GM03348 (cell line): ENCODE data around the gene PIK3R2.
A peak's percentile ranks its signal among the peaks of the same experiment; 100 is the strongest.

Experiments
- DNase-seq: peaks from one replicate; pipeline ENCODE4 v3.0.0; 2012; ENCODE audit warnings: low spot score

The PIK3R2 gene

DNA sequence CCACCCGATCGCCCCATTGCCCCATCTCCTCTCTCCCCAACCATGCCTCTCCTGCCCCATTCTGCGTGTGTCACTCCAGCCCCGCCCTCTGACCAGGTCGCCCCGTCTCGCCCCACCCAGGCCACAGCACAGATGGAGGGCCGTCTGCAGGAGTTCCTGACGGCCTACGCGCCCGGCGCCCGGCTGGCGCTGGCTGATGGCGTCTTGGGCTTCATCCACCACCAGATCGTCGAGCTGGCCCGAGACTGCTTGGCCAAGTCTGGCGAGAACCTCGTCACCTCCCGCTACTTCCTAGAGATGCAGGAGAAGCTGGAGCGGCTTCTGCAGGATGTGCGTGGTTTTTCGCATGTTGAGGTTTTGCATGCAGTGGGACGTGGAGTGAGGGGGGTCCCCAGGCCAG is 29.1 kb upstream of the PIK3R2 start:
- DNase-seq, result no peak

DNA sequence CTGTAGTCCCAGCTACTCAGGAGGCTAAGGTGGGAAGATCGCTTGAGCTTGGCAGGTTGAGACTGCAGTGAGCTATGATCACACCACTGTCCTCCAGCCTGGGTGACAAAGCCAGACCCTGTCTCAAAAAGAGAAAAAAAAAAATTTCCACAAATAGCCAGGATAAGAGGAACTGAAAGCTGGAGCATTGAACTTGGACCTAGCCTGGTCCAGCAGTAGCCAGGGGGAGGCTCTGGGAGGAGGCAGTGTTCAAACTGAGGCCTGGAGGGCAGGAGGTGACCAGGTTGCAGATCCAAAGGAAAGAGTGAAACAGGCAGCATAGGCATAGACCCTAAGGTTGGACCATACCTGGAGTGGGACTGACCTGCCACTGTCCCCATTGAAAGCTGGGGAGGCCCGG is 26.9 kb upstream of the PIK3R2 start:
- no peak for DNase-seq

- DNase-seq, result no peak
Observed at GRCh38 chr19:18128044-18128443, 24.9 kb upstream of the PIK3R2 start.

GRCh38 chr19:18128805-18129204 is 24.2 kb upstream of the PIK3R2 start:
- no peak for DNase-seq

GRCh38 chr19:18130523-18131242 is 22.3 kb upstream of the PIK3R2 start:
- DNase-seq, result no peak

GRCh38 chr19:18131841-18132596 is 20.9 kb upstream of the PIK3R2 start:
- DNase-seq, result no peak

- no peak for DNase-seq
Observed at GRCh38 chr19:18135712-18136584, 17.0 kb upstream of the PIK3R2 start.

GRCh38 chr19:18137242-18137641 is 15.7 kb upstream of the PIK3R2 start:
- no peak for DNase-seq

DNA sequence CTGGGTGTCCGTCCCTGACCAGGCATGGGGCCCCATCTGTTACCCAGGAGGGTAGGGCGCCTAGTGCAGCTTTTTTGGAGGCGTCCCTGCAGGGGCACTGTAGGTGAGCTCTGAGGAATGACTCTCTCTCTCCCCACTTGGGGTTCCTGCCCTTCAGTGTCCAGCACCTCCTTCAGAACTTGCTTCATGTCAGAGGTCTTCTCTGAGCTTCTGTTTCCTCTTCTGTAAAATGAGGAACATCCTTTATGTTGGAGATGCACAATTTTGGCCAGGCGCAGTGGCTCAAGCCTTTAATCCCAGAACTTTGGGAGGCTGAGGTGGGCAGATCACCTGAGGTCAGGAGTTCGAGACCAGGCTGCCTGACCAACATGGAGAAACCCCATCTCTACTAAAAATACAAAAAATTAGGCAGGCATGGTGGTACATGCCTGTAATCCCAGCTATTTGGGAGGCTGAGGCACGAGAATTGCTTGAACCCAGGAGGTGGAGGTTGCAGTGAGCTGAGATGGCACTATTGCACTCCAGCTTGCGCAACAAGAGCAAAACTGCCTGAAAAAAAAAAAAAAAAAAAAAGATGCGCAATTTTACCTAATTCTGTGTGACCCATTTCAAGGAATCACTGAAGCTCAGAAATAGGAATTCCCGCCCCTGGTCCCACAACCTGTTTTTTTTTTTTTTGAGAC is 15.2 kb upstream of the PIK3R2 start:
- DNase-seq, result no peak

DNA sequence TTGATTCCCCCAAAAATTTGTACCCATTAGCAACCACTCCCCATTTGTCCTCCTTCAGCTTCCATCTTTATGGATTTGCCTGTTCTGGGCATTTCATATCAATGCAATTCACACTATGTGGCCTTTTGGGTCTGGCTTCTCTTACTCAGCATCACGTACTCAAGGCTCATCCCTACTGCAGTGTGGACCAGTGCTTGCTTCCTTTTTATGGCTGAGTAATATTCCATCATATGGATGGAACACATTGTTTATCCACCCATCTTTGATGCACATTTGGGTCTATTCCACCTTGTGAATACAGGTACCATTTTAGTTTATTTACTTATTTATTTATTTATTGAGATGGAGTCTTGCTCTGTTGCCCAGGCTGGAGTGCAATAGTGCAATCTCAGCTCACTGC is 12.5 kb upstream of the PIK3R2 start:
- DNase-seq, result no peak

DNA sequence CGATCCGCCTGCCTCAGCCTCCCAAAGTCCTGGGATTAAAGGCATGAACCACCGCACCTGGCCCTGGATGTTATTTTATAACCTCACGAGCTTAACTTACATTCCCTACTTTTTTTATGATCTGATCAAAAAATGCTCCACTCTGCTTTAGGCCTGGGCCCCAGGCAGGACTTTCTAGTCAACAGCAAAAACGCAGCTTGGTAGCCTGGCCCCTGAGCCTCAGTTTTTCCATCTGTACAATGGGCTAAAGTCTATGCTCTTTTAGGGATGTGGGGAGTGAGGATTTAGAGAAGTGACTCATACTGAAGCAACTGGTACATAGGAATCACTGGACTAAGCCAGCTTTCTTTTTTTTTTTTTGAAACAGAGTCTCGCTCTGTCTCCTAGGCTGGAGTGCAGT is 11.9 kb upstream of the PIK3R2 start:
- DNase-seq, result no peak

DNA sequence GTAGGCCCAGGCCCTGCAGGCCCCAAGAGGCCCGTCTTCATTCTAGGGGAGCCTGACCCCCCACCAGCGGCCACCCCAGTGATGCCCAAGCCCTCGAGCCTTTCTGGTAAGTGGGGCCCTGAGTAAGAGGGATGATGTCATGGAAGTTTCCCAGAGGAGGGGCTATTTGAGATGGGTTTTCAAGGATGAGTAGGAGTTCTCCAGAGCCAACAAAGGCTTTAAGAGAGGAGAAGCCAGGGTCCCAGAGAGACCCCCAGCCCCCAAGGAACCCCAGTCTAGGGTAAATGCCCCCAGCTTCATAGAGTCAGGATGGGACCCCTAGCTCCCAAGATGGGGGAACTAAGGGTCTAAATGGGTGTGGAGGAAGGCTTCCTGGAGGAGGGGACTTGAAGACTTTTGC is 9.1 kb upstream of the PIK3R2 start:
- no peak for DNase-seq

DNA sequence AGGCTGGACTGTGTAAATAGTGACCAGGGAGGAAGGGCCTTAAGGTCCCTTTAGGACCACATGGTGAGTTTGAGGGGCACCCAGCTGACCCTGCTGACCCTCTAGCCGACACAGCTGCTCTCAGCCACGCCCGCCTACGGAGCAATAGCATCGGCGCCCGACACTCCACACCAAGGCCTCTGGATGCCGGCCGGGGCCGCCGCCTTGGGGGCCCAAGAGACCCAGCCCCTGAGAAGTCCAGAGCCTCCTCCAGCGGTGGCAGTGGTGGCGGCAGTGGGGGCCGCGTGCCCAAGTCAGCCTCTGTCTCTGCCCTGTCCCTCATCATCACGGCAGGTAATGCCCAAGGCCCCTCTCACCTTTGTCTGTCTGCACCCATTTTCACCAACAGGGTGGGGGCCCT is 8.6 kb upstream of the PIK3R2 start:
- DNase-seq, result no peak

GRCh38 chr19:18144906-18145305 is 8.1 kb upstream of the PIK3R2 start:
- DNase-seq, result no peak

DNA sequence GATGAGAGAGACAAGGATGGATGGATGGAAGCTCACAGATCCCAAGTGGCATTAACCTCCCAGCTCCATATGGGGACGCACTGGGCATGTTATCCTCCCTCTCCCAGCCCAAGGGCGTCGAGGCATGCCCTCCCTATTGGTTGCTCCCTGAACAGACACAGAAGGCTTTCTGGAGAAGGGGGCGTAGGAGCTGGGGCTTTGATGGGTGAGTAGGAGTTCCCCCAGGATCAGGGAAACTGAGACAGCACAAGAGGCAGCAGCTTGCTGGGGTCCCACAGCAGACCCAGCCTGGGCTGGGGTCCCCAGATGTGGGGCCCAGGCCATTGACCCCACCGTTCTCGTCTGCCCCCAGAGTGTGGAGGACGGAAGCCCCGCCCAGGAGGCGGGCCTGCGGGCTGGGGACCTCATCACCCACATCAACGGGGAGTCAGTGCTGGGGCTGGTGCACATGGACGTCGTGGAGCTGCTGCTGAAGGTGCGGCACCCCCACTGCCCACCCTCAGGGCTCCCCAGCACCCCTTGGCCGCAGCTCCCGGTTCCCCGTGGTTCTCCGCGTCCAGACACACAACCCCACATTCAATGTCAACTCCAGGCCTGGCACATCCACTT is 7.5 kb upstream of the PIK3R2 start:
- no peak for DNase-seq

- no peak for DNase-seq
Observed at GRCh38 chr19:18147396-18147795, 5.6 kb upstream of the PIK3R2 start.

DNA sequence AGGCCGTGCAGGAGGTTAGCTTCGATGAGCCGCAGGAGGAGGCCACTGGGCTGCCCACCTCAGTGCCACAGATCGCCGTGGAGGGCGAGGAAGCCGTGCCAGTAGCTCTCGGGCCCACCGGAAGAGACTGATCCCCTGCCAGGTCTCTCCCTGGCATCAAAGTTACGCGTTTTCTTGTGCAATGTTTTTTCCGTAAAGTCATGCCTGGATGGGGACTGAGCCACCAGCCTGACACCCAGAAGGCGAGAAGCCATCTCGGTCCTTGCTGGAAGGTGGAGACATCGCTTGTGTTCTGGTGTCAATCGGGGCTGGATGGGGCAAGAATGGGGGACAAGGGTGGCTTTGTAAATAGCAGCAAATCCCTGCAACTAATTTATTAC is 3.4 kb upstream of the PIK3R2 start:
- DNase-seq, result no peak

DNA sequence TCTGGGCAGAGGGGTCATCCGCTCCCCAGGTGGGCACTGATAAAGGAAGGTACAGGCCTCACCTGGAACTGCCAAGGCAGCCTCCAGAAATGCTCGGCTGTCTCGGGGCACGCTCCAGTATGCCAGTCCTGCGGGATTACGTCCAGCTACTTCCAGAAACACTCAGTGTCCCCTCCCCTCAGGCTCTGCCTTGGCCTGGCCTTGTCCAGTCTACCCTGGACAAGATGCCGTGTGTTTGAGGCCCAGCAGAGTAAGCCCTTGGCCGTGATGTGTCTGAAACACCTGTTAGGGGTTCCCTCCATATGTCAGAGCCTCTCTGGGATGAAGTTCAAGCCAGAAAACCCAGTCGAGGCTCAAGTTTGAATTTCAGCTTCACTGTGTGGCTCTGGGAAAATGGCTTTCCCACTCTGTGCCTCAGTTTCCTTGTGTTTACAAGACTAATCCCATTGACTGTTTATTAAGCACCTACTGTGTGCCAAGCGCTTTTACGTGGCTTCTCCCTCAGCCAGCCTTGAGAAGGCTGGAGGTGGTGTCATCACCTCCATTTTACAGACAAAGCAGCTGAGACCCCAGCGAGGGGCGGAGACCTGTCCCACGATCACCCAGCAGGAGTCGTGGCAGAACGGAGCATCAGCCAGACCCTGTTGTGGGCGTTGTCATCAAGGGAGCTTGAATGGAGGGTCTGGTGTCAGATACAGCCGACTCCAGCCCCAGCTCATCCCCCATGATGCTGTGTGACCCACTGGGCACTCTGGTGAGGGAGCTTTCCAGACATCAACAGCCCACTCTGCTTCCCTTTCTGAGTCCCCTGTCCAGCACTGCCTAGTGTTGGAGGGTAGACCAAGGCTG is 2.0 kb upstream of the PIK3R2 start:
- no peak for DNase-seq

GRCh38 chr19:18152442-18152816 is 534 bp upstream of the PIK3R2 start:
- peak; percentile 96 for DNase-seq

- DNase-seq, result peak; percentile 52
Observed at GRCh38 chr19:18153556-18154134, 682 bp downstream of the PIK3R2 start.
